Activated T-cell treated with anti-CD3 and anti-CD28 coated beads for 4 hours (primary cell): ENCODE data around the gene WNT7A.

Experiments
- DNase-seq: peaks from one replicate; pipeline ENCODE4 v3.0.0-alpha.2; 2020

The WNT7A gene

GRCh38 chr3:13884851-13885703 lies 5.2 kb upstream of the WNT7A start:
- DNase-seq: peak; percentile 61

DNA sequence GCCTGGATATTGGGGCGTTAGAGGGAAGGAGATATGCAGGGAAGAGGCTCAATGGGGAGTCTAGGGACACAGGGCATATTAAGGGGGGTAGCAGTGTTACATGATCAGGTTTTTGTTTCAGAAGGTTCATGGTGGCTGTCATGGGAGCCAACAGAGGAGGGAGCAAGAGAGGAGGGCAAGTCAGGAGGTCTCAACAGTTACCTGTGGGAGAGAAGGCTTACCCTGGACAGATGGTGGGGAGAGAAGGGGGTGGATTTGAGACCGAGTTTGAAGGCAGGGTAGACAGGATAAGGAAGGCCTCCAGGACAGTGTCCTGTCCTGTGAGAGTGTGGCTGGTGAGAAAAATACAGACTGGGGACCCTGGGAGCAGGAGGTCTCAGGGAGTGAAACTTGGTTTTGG lies 3.8 kb upstream of the WNT7A start:
- DNase-seq: no peak

DNA sequence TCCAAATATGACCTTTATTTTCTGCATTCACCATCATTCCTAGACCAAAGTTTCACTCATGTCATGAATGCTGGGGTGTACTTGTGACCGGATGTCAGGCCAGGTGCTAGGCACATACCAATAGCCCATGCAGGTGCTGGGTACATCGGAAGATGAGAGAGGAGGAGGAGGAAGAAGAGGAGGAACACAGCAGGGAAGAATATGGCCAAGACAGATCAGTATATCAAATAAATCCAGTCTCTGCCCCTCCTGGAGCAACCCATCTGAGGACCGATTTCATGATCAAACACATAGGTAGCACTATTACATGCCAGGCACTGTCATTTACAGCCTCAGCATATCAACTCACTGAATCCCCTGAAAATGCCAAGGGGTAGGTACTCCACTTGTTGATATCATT lies 3.0 kb upstream of the WNT7A start:
- DNase-seq: no peak

- no peak for DNase-seq
These were observed 1.9 kb upstream of the WNT7A start for GRCh38 chr3:13881536-13882410.

DNA sequence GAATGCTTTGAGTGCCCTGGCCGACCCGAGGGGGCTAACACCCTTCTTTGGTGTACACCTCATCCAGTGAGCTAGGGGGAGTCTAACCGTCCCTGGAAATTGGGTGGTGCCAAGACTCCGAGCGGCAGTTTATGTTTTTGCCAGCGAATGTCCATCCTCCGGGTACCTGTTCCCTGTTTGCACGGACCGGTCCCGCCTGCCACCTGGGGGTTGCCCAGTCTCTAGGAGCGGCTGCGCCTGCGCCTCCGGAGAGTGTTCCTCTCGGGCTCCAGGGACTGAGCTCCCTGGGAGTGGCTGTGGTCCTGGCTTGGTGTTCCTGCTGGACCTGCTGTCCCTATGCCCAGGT lies 913 bp upstream of the WNT7A start:
- DNase-seq: no peak

DNA sequence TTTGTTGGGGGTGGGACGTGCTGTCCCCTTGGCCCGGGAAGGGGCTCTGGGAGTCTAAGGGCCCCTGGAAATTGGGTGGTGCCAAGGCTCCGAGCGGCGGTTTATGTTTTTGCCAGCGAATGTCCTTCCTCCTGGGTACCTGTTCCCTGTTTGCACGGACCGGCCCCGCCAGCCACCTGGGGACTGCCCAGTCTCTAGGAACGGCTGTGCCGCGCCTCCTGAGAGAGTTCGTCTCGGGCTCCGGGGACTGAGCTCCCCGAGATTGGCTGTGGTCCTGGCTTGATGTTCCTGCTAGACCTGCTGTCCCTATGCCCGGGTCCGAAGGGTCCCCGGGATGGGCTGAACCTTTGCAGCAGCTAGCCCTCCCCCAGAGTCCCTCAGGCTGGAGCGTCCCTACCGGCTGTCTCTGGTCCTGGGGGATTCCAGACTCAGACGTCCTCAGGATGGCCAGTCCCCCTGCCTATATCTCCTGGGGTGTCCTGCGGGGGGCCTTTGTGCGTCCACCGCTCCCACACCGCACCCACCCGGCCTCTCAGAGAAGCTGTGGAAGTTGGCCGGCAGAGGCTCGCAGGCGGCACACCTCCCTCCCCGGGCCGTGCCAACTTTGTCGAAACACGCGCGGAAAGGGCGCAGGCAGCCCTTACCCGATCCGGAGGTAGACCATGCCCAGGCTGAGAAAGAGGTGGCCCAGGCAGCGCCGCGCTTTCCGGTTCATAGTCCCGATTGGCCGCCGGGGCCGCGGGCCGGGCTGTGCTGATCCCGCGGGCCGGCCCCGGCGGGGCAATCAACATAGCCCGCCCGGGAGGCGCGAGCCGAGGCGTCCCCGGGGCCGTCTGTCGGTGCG lies 547 bp downstream of the WNT7A start:
- no peak for DNase-seq

DNA sequence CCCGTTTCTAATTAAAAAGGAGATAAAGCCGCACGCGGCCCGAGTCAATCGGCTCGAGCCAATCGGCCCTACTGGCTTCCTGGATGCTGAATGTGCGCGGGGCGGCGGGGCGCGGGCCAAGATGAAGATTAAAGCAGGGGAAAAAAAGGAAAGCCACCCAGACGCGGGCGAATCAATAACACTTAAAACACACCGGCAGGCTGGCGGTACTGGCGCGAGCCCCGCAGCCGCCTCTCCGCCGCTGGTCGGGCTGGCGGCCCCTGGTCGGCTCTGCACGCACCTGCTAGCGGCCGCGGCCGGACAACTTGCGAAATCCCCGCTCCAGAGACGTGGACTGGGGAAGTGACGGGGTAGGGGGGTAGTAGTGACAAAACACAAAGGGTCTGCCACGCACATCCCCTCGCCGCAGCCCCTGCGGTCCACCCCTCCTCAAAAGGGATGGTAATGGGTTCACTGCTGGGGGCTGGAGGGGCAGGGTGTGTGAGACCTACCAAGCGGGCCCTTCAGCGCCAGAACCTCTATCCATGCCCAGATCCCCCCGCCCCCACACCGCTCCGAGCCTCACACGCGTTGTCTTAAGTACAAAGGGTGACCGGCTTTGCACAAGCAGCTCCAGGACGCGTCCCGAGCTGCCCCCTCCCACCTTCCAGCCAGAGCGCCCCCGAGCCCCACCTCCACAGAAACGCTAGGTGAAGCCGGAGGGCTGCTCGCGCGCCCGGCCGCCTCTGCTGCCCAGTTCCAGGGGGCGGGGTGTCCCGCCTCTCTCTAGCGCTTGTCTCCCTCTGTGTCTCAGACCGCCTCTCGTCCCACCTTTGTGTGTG lies 1.4 kb downstream of the WNT7A start:
- DNase-seq: no peak

DNA sequence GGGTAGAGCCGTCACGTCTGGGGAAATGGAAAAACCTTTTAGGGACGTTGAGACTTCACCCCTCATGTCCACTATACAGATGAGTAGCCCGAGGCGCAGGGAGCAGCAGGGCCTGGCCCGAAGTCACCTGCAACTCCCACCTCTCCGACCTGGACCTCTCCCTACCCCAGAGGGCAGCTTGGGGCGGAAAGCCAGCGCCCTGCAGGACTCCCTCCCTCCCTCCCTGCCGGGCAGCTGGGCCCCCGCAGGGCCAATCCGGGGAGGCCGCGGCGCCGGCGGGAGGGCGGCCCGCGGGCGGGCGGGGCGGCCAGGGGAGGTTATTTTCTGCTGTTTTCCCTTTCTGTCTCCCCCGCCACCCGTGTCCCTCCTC lies 2.0 kb downstream of the WNT7A start:
- DNase-seq: no peak

DNA sequence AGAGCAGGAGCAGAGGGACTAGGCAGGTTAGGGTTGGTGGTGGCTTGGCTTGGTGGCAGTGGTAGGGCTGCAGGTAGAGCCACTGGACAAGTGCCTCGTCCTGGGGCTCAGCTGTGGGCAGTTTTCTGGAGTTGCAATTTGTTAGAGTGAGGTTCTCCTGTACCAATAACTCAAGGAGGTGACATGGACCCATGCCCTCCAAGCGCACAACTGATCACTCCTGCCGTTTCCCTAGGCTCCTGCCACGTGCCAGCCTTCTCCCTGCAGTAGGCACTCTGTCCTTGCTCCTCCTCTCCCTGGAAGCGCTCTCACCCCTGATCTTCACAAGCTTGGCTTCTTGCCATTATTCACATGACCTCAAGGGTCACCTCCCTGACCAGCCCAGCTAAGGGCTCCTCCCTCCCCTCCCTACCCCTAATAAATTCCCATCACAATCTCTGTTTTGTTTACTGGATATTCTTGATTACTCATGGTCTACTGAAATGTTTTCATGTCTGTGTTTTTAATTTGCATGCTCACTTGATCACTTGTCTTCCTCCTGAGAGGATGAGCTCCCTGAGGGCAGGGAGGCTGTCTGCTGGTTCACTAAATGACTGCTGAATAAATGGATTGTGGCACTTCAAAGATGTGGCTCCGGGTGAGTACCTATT lies 3.3 kb downstream of the WNT7A start:
- no peak for DNase-seq

- DNase-seq: no peak
These were observed 5.0 kb downstream of the WNT7A start for GRCh38 chr3:13874891-13875290.

- DNase-seq: no peak
These were observed 6.1 kb downstream of the WNT7A start for GRCh38 chr3:13873818-13874217.

- DNase-seq: no peak
These were observed 7.4 kb downstream of the WNT7A start for GRCh38 chr3:13872451-13872850.

GRCh38 chr3:13871791-13872190 lies 8.1 kb downstream of the WNT7A start:
- no peak for DNase-seq

DNA sequence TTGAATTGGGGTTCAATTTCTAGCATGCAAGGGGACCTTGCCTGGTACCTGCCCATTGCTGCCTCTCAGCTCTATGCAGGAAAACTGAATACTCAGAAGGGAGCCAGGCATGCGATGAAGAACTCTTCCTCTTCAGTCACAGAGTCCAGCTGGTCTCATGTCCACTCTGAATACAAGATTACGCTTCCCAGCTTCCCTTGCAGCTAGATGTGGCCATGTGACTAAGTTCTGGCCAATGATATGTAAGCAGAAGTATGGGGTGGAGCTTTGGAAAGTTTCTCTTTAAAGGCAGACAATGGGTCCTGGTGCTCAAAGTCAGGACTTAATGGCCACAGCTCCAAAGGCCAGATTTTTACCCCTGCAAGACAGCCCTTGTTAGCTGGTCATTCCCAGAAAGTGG lies 9.0 kb downstream of the WNT7A start:
- no peak for DNase-seq

GRCh38 chr3:13869761-13870343 lies 10.0 kb downstream of the WNT7A start:
- no peak for DNase-seq

DNA sequence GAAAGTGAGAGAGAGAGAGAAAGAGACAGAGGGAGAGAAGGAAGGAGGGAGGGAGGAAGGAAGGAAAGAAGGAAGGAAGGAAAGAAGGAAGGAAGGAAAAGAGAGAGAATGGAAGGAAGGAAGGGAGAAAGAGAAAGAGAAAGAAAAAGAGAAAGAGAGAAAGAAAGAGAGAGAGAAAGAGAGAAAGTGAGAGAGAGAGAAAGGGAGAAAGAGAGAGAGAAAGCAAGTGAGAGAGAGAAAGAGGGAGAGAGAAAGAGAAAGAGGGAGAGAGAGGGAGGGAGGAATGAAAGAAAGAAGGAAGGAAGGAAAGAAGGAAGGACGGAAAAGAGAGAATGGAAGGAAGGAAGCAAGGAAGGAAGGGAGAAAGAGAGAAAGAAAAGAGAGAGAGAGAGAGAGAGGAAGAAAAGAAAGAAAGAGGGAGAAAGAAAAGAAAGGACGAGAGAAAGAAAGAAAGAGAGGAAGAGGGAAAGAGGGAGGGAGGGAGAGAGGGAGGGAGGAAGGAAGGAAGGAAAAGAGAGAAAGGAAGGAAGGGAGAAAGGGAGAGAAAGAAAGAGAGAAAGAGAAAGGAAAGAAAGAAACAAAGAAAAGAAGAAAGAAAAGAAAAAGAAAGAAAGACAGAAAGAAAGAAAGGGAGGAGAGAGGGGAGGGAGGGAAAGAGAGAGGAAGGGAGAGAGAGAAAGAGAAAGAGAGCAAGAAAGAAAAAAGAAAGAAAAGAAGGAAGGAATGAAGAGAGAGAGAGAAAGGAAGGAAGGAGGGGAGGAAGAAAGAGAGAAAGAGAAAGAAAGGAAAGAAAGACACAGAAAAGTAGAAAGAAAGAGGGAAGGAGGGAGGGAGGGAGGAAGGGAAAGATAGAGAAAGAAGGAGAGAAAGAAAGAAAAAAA lies 10.8 kb downstream of the WNT7A start:
- no peak for DNase-seq

DNA sequence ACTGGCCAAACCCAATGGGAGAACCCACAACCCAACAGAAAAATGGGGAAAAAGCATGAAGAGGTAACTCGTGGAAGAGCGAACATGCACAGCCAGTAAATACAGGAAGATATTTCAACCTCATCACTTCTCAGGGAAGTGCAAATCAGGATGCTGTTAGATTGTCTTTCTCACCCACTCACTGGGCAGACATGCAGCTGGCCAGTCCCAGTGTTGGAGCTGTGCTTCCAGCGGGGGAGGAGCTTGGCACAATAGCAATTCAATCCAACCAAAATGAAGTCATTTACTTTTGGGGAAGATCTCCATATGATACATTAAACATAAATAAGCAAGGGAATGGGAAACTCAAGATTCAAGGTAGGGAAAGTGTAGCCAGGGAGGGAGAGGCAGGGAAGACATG lies 12.1 kb downstream of the WNT7A start:
- DNase-seq: no peak

- DNase-seq: peak; percentile 34
These were observed 13.6 kb downstream of the WNT7A start for GRCh38 chr3:13866041-13866965.

- no peak for DNase-seq
These were observed 14.3 kb downstream of the WNT7A start for GRCh38 chr3:13865581-13865980.
